Measurements from ENCODE around the gene URB2.

DNA sequence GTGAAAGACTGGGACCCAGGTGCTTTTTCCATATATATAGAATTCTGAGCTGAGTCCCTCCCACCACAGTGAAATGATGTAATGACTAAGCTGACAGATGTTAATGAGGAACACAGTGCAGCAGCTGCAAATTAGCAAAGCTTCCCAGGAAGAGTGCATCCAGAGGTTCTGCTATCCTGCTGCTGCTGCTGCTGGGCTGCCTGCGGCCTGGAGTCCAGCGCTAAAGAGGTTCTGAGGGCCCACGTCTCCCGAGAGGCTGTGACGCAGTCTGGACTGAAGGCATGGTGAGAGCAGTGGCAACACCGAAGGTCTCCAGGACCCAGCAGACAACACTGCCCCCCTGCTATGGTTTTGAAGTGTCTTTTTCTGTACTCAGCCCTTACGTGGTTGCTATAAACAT is 63.9 kb downstream of the URB2 start:
- TF ChIP-seq, protein P1, sequence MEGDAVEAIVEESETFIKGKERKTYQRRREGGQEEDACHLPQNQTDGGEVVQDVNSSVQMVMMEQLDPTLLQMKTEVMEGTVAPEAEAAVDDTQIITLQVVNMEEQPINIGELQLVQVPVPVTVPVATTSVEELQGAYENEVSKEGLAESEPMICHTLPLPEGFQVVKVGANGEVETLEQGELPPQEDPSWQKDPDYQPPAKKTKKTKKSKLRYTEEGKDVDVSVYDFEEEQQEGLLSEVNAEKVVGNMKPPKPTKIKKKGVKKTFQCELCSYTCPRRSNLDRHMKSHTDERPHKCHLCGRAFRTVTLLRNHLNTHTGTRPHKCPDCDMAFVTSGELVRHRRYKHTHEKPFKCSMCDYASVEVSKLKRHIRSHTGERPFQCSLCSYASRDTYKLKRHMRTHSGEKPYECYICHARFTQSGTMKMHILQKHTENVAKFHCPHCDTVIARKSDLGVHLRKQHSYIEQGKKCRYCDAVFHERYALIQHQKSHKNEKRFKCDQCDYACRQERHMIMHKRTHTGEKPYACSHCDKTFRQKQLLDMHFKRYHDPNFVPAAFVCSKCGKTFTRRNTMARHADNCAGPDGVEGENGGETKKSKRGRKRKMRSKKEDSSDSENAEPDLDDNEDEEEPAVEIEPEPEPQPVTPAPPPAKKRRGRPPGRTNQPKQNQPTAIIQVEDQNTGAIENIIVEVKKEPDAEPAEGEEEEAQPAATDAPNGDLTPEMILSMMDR (tag by site-specific recombination; IDR thresholded peaks at IDR 0.05) = no peak
- TF ChIP-seq ZNF133 (tag by site-specific recombination; IDR thresholded peaks at IDR 0.05) (no peak), SP2 (tag by site-specific recombination; IDR thresholded peaks at IDR 0.05) (no peak), ZNF138 (tag by site-specific recombination; IDR thresholded peaks at IDR 0.05; ENCODE audit: borderline replicate concordance) (no peak), SETDB1 (IDR thresholded peaks at IDR 0.05; ENCODE audit: insufficient read length, low read length) (no peak), ZNF10 (tag by site-specific recombination; IDR thresholded peaks at IDR 0.05) (no peak), ZSCAN30 (tag by site-specific recombination; IDR thresholded peaks at IDR 0.05) (no peak), ZNF132 (tag by site-specific recombination; IDR thresholded peaks at IDR 0.05; ENCODE audit: borderline replicate concordance) (no peak), ZFP3 (tag by site-specific recombination; IDR thresholded peaks at IDR 0.05; ENCODE audit: low read depth) (no peak)
- TF ChIP-seq, protein P2, sequence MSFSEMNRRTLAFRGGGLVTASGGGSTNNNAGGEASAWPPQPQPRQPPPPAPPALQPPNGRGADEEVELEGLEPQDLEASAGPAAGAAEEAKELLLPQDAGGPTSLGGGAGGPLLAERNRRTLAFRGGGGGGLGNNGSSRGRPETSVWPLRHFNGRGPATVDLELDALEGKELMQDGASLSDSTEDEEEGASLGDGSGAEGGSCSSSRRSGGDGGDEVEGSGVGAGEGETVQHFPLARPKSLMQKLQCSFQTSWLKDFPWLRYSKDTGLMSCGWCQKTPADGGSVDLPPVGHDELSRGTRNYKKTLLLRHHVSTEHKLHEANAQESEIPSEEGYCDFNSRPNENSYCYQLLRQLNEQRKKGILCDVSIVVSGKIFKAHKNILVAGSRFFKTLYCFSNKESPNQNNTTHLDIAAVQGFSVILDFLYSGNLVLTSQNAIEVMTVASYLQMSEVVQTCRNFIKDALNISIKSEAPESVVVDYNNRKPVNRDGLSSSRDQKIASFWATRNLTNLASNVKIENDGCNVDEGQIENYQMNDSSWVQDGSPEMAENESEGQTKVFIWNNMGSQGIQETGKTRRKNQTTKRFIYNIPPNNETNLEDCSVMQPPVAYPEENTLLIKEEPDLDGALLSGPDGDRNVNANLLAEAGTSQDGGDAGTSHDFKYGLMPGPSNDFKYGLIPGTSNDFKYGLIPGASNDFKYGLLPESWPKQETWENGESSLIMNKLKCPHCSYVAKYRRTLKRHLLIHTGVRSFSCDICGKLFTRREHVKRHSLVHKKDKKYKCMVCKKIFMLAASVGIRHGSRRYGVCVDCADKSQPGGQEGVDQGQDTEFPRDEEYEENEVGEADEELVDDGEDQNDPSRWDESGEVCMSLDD (tag by site-specific recombination; IDR thresholded peaks at IDR 0.05) = no peak
- TF ChIP-seq, protein P3, sequence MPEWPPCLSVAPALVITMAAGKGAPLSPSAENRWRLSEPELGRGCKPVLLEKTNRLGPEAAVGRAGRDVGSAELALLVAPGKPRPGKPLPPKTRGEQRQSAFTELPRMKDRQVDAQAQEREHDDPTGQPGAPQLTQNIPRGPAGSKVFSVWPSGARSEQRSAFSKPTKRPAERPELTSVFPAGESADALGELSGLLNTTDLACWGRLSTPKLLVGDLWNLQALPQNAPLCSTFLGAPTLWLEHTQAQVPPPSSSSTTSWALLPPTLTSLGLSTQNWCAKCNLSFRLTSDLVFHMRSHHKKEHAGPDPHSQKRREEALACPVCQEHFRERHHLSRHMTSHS (tag by site-specific recombination; IDR thresholded peaks at IDR 0.05) = no peak
- TF ChIP-seq, protein P4, sequence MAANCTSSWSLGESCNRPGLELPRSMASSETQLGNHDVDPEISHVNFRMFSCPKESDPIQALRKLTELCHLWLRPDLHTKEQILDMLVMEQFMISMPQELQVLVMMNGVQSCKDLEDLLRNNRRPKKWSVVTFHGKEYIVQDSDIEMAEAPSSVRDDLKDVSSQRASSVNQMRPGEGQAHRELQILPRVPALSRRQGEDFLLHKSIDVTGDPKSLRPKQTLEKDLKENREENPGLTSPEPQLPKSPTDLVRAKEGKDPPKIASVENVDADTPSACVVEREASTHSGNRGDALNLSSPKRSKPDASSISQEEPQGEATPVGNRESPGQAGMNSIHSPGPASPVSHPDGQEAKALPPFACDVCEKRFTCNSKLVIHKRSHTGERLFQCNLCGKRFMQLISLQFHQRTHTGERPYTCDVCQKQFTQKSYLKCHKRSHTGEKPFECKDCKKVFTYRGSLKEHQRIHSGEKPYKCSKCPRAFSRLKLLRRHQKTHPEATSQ (tag by site-specific recombination; IDR thresholded peaks at IDR 0.05) = no peak
